Neural crest cell (in vitro differentiated cells): ENCODE results near the gene ADGRG1. TPM values are rescaled to one million over a fixed set of nuclear protein-coding genes. Genes with fewer than 3 reads are reported as not detected.

Source experiments
- DNase-seq: peaks from one replicate; pipeline ENCODE4 v3.0.0; 2021; ENCODE audit warnings: low read depth, mixed read lengths, low spot score
- H3K27ac Mint-ChIP-seq: one replicate; pipeline ENCODE4 v1.8.0; 2021; ENCODE audit warnings: mild to moderate bottlenecking, mixed read lengths; ENCODE audit not compliant: unreplicated experiment
- H3K27me3 Mint-ChIP-seq: 2 replicates; pipeline ENCODE4 v1.8.0; 2021; ENCODE audit warnings: low read depth, mild to moderate bottlenecking, mixed read lengths
- H3K36me3 Mint-ChIP-seq: 2 replicates; pipeline ENCODE4 v1.8.0; 2021; ENCODE audit warnings: low read depth, mild to moderate bottlenecking, mixed read lengths
- H3K4me1 Mint-ChIP-seq: 2 replicates; pipeline ENCODE4 v1.8.0; 2021; ENCODE audit warnings: mixed read lengths
- H3K4me3 Mint-ChIP-seq: one replicate; pipeline ENCODE4 v1.8.0; 2021; ENCODE audit warnings: mild to moderate bottlenecking, mixed read lengths
- H3K9me3 Mint-ChIP-seq: 2 replicates; pipeline ENCODE4 v1.8.0; 2021; ENCODE audit warnings: mixed read lengths
- total RNA-seq: library from RNA; stranded (reverse); gene quantifications from 2 replicates; pipeline ENCODE4 v1.2.1, GENCODE V29; 2021
- TF ChIP-seq, protein P1 (sequence below): fragments of 200-600 bp; sonication (generic); conservative IDR thresholded peaks from 2 replicates; pipeline ENCODE4 v1.5.0; 2021; ENCODE audit warnings: antibody characterized with exemption, mild to moderate bottlenecking

The ADGRG1 gene
- total RNA-seq, 1 donor from 2014 or later = 58.5 TPM

DNA sequence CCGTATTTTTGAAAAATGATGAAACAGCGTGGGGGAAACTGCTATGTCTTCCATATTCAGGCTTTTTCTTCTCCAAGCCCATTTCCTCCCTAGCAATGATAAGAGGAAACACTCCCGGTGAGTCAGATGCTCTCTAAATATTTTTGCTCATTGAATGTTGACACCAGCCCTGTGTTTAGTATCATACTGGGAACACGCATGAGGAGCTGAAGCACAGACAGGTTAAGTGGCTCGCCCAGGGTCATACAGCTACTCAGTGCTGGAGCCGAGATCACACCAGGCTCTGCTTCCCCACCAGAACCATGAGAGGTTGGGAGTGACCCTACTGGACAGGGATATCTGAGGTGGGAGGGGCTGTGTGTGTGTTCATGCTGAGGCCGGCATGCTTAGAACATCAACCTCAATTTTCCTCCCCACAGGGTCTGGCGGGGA, 37.8 kb upstream of the ADGRG1 start:
- Mint-ChIP-seq H3K36me3 (no peaks in the 10 kb centered on the region), H3K4me3 (no peak overlapping the region), H3K9me3 (peaks cover 8% of the 10 kb centered on the region), H3K27ac (no peak overlapping the region), H3K4me1 (peaks cover 11% of the 10 kb centered on the region), H3K27me3 (peaks cover 17% of the 10 kb centered on the region)
- DNase-seq = no peak
- TF ChIP-seq, protein P1, sequence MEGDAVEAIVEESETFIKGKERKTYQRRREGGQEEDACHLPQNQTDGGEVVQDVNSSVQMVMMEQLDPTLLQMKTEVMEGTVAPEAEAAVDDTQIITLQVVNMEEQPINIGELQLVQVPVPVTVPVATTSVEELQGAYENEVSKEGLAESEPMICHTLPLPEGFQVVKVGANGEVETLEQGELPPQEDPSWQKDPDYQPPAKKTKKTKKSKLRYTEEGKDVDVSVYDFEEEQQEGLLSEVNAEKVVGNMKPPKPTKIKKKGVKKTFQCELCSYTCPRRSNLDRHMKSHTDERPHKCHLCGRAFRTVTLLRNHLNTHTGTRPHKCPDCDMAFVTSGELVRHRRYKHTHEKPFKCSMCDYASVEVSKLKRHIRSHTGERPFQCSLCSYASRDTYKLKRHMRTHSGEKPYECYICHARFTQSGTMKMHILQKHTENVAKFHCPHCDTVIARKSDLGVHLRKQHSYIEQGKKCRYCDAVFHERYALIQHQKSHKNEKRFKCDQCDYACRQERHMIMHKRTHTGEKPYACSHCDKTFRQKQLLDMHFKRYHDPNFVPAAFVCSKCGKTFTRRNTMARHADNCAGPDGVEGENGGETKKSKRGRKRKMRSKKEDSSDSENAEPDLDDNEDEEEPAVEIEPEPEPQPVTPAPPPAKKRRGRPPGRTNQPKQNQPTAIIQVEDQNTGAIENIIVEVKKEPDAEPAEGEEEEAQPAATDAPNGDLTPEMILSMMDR = no peak

DNA sequence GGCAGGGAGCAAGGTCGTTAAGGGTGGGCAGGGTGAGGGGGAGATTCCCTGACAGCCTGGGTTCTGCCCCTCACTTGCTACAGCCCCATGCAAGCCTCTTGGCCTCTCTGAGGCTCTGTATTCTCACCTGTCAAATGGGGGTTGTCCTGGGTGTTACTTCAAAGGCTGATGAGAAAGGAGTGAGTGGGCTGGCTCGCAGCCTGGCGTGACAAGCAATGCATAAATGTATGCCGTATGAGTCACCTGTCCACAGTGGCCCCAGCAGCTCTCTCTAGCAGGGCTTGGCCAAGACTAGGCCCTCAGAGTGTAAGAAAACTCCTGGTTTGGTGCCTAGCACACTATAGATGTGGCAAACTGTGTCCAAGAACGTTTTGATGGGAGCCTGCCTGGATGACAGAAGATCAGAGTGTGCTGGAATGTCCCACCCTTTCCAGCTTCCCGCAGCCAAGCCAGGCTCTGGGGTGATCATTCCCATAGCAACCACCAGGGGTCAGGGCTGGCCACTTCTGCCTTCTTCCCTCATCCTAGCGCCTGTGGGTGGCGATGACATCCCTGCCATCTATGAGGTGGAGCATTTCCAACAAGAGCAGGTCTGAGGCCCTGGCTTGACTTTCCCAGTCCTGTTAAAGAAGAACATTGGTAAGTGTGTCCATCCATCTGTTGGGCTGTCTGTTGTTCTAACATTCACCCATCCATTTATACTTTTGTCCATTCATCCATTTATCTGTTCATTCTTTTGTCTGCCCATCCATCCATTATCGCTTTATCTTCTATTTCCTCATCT, 37.2 kb upstream of the ADGRG1 start:
- Mint-ChIP-seq H3K9me3 (peaks cover 8% of the 10 kb centered on the region), H3K36me3 (no peaks in the 10 kb centered on the region), H3K27ac (no peak overlapping the region), H3K4me3 (no peak overlapping the region), H3K4me1 (peaks cover 11% of the 10 kb centered on the region), H3K27me3 (peaks cover 16% of the 10 kb centered on the region)
- DNase-seq = peak; percentile 77
- TF ChIP-seq, protein P1 = peak; percentile 92

DNA sequence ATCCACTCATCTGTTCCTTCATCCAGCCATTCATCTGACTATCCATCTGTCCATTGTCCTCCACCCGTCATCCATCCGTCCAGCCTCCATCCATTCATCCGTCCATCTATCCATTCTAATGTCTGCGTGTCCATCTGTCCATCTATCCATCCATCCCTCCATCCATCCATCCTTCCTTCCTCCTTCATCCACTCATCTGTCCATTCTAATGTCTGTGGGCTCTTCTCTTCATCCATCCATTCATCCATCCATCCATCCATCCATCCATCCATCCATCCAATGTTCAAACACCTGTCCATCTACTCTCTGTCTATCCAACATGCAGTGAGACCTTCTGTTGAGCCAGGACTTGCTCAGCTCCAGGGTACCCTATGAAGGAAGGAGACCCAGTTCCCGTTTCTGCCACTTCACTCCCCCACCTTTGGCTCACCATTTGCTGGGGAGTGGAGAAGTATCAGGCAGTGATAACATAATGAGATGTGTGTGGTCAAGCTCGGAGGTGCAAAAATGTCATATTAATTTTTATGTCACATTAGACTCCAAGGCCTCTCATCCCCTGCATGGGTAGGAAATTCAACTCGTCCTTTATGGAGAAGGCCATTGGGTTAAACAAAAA, 36.5 kb upstream of the ADGRG1 start:
- TF ChIP-seq, protein P1 = no peak
- H3K4me3 Mint-ChIP-seq = no peak overlapping the region
- H3K27me3 Mint-ChIP-seq = peaks cover 14% of the 10 kb centered on the region
- peaks cover 11% of the 10 kb centered on the region for H3K4me1 Mint-ChIP-seq
- H3K27ac Mint-ChIP-seq = no peak overlapping the region
- H3K36me3 Mint-ChIP-seq = no peaks in the 10 kb centered on the region
- H3K9me3 Mint-ChIP-seq = peaks cover 8% of the 10 kb centered on the region
- DNase-seq = no peak

DNA sequence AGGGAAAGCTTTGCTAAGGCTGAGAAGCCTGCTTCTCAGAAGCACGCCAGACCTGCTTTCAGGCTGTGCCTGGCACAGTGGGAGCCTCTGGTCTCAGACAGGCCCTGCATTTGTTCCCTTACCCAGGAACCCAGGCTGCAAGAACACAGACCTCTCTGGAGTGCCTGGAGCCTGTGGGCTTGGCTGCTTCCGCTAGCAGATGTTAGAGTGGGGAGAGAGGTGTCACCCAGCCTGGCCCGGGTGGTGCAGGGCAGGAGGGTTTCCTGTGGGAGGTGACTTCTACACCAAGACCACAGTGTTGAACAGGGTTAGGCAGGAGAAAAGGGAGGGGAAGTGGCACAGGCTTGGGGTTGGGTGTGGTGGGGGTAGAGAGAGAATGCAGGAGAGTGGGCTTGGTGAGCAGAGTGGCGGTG, 35.8 kb upstream of the ADGRG1 start:
- TF ChIP-seq, protein P1 = no peak
- DNase-seq = no peak
- H3K4me3 Mint-ChIP-seq = no peak overlapping the region
- peaks cover 8% of the 10 kb centered on the region for H3K9me3 Mint-ChIP-seq
- no peak overlapping the region for H3K27ac Mint-ChIP-seq
- H3K27me3 Mint-ChIP-seq = peaks cover 14% of the 10 kb centered on the region
- peaks cover 11% of the 10 kb centered on the region for H3K4me1 Mint-ChIP-seq
- H3K36me3 Mint-ChIP-seq = peaks cover 2% of the 10 kb centered on the region

DNA sequence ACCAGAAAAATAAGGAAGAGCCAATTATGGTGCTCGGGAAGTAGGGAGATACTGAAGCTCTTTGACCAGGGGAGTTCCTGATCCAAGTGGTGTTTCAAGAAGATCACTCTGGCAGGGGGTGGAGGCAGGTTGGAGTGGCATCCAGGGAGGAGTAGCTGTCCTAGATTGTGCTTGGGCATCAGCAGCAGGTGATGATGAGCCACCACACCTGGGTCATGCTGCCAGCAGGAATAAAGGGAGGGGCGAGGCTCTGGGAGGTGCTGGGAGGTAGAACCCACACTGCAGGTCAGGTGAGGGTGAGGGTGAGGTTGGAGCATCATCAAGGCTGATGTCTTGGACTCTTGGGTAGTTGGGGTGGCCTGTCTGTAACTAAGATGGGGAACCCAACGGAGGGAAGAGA, 35.4 kb upstream of the ADGRG1 start:
- peaks cover 14% of the 10 kb centered on the region for H3K27me3 Mint-ChIP-seq
- peaks cover 8% of the 10 kb centered on the region for H3K9me3 Mint-ChIP-seq
- TF ChIP-seq, protein P1 = no peak
- no peak overlapping the region for H3K27ac Mint-ChIP-seq
- peaks cover 2% of the 10 kb centered on the region for H3K36me3 Mint-ChIP-seq
- no peak for DNase-seq
- no peak overlapping the region for H3K4me3 Mint-ChIP-seq
- peaks cover 11% of the 10 kb centered on the region for H3K4me1 Mint-ChIP-seq
